ENCODE data around the gene TACC3. TPM values are rescaled to one million over a fixed set of nuclear protein-coding genes. Genes with fewer than 3 reads are reported as not detected.

Gene TACC3
- total RNA-seq, 1 experiment from 2014 or later, result 156 TPM

- DNase-seq, result peak; percentile 85
- Histone ChIP-seq H3K79me1 (ENCODE audit: insufficient read depth, low read depth, low read length, poor library complexity, severe bottlenecking) (no peaks in the 10 kb centered on the region), H3K23ac (ENCODE audit: insufficient read length, low read depth, low read length) (no peak overlapping the region), H2BK120ac (ENCODE audit: low read depth, low read length, poor library complexity, severe bottlenecking) (no peak overlapping the region), H4K5ac (ENCODE audit: insufficient read length, low read depth, low read length) (no peak overlapping the region), H2BK15ac (ENCODE audit: low read depth, low read length) (no peak overlapping the region), H4K8ac (replicated peaks; ENCODE audit: insufficient read length, low read depth, low read length) (no peak overlapping the region), H3K9ac (ENCODE audit: extremely low read depth, insufficient read length, low read length) (no peak overlapping the region), H3K27ac (ENCODE audit: insufficient read length, low read depth, low read length) (no peak overlapping the region), H2BK12ac (ENCODE audit: insufficient read length, low read depth, low read length) (no peak overlapping the region), H2BK5ac (ENCODE audit: insufficient read length, low read length) (no peak overlapping the region), H3K79me2 (ENCODE audit: insufficient read depth, low read length) (no peaks in the 10 kb centered on the region), H3K9me3 (ENCODE audit: control insufficient read depth, low read depth, low read length) (no peaks in the 10 kb centered on the region), H4K20me1 (ENCODE audit: control insufficient read depth, insufficient read depth, insufficient read length) (no peaks in the 10 kb centered on the region), H2AK5ac (ENCODE audit: insufficient read length, low read length) (no peak overlapping the region), H3T11ph (ENCODE audit: low read length) (no peak overlapping the region), H3K18ac (ENCODE audit: insufficient read length, low read depth, low read length) (no peak overlapping the region), H3K27me3 (ENCODE audit: insufficient read depth, low read length) (no peaks in the 10 kb centered on the region), H3K23me2 (ENCODE audit: insufficient read length, low read depth, low read length, poor library complexity, severe bottlenecking) (no peaks in the 10 kb centered on the region), H3K4me1 (ENCODE audit: insufficient read depth, low read length) (no peaks in the 10 kb centered on the region), H4K91ac (ENCODE audit: insufficient read length, low read depth, low read length) (no peak overlapping the region), H2AFZ (ENCODE audit: low read length) (no peak overlapping the region), H2BK20ac (ENCODE audit: low read depth, low read length, poor library complexity, severe bottlenecking) (no peak overlapping the region), H3K4ac (ENCODE audit: low read depth, low read length) (no peak overlapping the region), H3K56ac (ENCODE audit: insufficient read length, low read depth, low read length) (no peak overlapping the region), H3K14ac (ENCODE audit: insufficient read depth, low read length) (no peak overlapping the region), H3K4me2 (ENCODE audit: insufficient read depth, insufficient read length, low read length) (peak overlapping the region; percentile 17)
- H3K36me3 Mint-ChIP-seq (ENCODE audit: insufficient read depth in 1 of 3, low read depth in 3 of 3), result peaks cover 3 to 21% (median 17%) of the 10 kb centered on the region in 3 experiments; a peak in 6 of 7 replicates
- no peaks in the 10 kb centered on the region for H3K9me3 Mint-ChIP-seq
- H3K4me1 Mint-ChIP-seq, result peaks cover 0 to 12% of the 10 kb centered on the region in 2 experiments; a peak in 1 of 4 replicates
- peak; percentile 97 for TF ChIP-seq CTCF (conservative IDR thresholded peaks at IDR 0.05)
- no peak overlapping the region for H3K4me3 Mint-ChIP-seq
- no peak overlapping the region for H3K27ac Mint-ChIP-seq
- WGBS (ENCODE audit: extremely low coverage, insufficient read length, low lambda C conversion rate), result no CpG with 5 or more reads among the region's 29 CpGs
- H3K27me3 Mint-ChIP-seq (ENCODE audit: low read depth), result no peaks in the 10 kb centered on the region
These were observed 27.2 kb downstream of the TACC3 start for GRCh38 chr4:1748465-1748995.
